Astrocyte of the cerebellum (primary cell): ENCODE results near the gene SPAG7.

Experiments
- DNase-seq: peaks from one replicate; pipeline ENCODE4 v3.0.0-alpha.2; 2011; ENCODE audit warnings: low read depth
- H3K4me3 ChIP-seq: 2 replicates; pipeline ENCODE4 v1.5.1; 2011; ENCODE audit warnings: mild to moderate bottlenecking, low read depth, low read length, moderate library complexity
- CTCF ChIP-seq: IDR thresholded peaks from 2 replicates; pipeline ENCODE4 v1.5.1; 2012; ENCODE audit warnings: low read length, low read depth, moderate library complexity, mild to moderate bottlenecking; ENCODE audit errors: missing control alignments
- in situ Hi-C: cut with HindIII; loops from 2 replicates; pipeline ENCODE4 v1.10.0; 2017; ENCODE audit warnings: low sequenced_read_pairs

SPAG7 gene

DNA sequence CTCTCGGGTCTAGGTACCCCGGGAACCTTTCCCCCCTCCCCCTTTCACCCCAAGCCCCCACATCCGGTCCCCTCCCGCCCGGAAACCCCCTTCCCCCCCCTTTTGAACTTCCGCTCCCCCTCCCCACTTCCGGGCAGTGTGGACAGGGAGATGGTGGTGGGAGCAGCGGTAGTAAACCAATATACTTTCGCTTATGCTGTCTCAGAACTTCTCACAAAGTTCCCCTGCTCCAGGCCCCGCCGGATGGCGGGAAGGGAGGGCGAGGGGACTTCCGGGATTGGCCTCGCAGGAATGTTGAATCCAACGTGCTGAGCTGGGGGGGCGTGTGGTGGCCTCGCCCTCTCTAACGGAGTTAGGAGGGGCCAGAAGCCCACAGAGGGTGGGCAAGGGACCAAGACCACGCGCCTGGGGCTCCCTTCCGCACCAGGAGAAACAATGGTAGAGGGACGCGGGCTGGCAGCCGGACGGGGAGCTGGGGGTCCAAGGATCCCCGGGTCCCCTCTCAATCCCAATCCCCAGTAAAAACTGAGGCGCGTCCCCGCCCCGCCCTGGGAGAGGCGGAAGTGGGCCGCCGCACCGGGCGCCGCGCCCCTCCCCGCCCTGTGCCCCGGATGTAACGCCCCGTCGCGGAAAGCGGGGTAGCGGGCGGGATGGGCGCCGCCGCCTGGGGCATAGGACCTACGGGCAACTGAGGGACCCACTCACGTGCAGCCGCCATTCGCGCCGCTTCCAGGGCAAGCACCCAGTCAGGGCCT, 20.0 kb downstream of the SPAG7 start:
- H3K4me3 ChIP-seq = peak overlapping the region; percentile 97
- TF ChIP-seq CTCF = no peak
- no peak for DNase-seq
- in situ Hi-C loops = no loop called here

DNA sequence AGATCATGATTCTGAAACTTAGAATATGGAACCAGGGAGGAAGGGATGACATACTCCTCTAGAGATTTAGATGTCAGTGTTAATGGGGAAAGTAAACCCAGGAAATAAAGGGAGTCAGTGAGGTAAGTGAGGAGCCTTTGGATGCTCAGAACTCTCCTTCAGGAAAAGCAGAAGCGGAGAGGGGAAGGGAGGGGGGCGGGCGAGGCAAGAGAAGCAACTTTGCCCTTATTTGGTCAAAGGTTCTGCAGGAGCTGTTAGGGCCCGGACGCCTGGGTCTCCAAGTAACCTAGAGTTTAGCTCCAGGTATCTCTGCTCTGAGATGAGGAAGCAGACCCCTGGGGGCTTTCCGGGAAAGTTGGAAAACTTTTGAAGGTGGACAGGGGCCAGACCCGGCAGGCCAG, 20.6 kb downstream of the SPAG7 start:
- TF ChIP-seq CTCF = no peak
- no peak for DNase-seq
- peak overlapping the region; percentile 97 for H3K4me3 ChIP-seq
- in situ Hi-C loops = no loop called here

GRCh38 chr17:4946312-4946976, 21.2 kb downstream of the SPAG7 start:
- in situ Hi-C loops = no loop called here
- peak overlapping the region; percentile 97 for H3K4me3 ChIP-seq
- no peak for TF ChIP-seq CTCF
- no peak for DNase-seq

DNA sequence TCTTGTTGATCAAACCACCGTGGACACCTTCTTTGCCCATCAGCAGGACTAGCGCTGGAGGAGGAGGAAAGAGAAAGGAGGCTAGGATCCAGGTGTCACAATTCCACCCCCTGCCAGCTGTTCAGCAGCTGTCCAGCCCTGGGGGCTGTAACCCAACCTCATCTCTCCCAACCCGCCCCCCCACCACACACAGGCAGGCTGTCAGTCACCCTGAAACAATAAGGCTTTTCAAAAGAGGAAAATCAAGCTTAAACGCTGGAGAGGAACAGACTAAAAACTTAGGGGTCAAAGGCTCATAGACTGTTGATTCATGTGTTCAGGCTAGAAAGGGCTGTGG, 21.7 kb downstream of the SPAG7 start:
- peak overlapping the region; percentile 97 for H3K4me3 ChIP-seq
- DNase-seq = no peak
- in situ Hi-C loops = no loop called here
- no peak for TF ChIP-seq CTCF

GRCh38 chr17:4945176-4945943, 22.3 kb downstream of the SPAG7 start:
- DNase-seq = peak; percentile 62
- no peak for TF ChIP-seq CTCF
- peak overlapping the region; percentile 97 for H3K4me3 ChIP-seq
- in situ Hi-C loops = no loop called here

- in situ Hi-C loops = no loop called here
- no peak for DNase-seq
- no peak overlapping the region for H3K4me3 ChIP-seq
- no peak for TF ChIP-seq CTCF
Measured at GRCh38 chr17:4944554-4945175, 23.0 kb downstream of the SPAG7 start.
